Activated CD4-positive, alpha-beta T cell treated with anti-CD3 and anti-CD28 coated beads, Interleukin-2, amount 50 U/mL, for 16 hours (primary cell): ENCODE data around the gene TMEM163.
A peak's percentile ranks its signal among the peaks of the same experiment; 100 is the strongest.
"Not testable (repeated sequence)": the region's sequence is repeated elsewhere in the genome, so short reads cannot be mapped to it uniquely, and the experiment has no call there.

ENCODE experiments used
- DNase-seq: peaks from one replicate; pipeline ENCODE4 v3.0.0-alpha.2; 2020

Gene TMEM163

DNA sequence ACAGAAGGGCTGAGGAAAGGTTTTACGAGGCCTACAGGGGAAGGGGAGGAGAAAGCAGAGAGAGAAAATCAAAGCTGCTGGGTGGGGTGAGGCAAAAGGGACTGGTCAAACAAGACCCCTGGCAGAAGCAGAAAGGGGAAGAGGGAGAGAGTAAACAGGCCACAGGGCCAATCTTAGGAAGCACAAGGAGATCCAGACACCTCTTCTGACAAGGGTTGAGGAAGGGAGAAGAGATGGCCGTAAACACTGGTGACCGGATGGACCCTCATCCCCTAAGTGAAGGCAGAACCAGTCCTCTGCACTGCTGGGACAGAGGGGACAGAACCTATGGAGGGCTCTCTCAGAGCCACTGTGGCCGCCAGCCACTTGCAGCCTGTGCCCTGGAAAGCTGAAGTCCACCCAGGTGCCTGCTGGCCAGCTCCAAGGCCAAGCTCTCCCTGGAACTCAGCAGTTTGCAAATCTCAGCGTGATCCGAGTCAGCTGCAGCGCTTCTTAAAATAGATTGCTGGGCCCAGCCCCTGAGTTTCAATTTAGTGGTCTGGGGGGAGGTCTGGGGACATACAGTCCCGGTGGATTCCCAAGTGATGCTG, 108.8 kb downstream of the TMEM163 start:
- no peak for DNase-seq

DNA sequence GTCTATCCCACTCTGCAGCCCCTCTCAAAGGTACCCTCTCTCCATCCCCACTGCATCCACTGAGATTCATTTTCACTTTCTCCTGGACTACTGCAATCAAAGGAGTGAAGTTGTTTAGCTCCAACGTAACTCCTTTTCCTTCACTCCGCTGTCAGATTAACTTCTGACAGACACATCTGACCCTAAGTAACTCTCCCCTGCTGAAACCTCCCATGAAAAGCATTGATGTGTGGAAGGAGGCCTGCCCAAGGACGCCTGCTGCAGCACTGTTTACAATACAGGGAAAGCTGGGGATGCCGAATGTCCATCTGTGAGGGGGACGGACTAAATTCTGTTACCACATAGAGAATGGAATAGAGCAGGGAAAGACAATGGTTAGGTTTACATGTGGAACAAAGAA, 114.8 kb downstream of the TMEM163 start:
- DNase-seq, result no peak

GRCh38 chr2:134602666-134603065, 116.1 kb downstream of the TMEM163 start:
- no peak for DNase-seq

GRCh38 chr2:134601264-134601663, 117.5 kb downstream of the TMEM163 start:
- no peak for DNase-seq

GRCh38 chr2:134600208-134600607, 118.6 kb downstream of the TMEM163 start:
- no peak for DNase-seq

GRCh38 chr2:134599236-134599635, 119.6 kb downstream of the TMEM163 start:
- no peak for DNase-seq

- DNase-seq, result no peak
These were observed 124.4 kb downstream of the TMEM163 start for GRCh38 chr2:134594399-134594798.

GRCh38 chr2:134593519-134593918, 125.3 kb downstream of the TMEM163 start:
- DNase-seq, result no peak

- no peak for DNase-seq
These were observed 126.4 kb downstream of the TMEM163 start for GRCh38 chr2:134592377-134592776.

DNA sequence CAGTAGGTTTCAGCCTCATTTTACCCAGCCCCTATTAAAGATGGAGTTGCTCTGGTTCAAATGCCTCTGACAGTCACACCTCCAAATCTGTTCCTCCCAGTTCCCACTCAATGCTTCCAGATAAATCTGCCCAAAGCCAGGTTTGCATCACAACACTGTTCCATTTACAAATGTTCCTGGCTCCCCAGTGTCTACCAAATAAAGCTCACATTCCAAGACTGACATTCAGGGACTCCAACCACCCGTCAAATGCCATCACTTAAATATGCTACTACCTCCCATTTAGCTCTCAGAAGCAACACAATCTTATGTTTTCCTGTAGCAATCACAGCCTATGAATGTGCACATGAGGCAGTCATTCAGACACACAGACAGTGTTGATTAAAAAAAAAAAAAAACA, 127.3 kb downstream of the TMEM163 start:
- no peak for DNase-seq

DNA sequence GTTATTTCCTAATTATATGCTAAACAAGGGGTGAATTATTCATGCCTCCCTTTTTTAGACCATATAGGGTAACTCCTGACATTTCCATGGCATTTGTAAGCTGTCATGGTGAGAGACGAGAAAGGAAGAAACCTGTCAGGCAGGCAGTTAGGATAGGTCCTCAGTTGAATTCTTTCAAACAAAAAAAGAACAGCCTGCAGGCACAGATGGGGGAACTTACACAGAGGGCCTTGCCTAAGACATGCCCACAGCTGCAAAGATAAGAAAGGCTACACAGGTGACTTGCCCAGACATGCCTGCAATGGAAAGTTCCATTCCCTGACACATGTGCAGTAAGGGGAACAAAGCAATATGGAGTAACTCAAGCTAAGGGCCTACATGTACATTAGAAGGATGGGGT, 128.1 kb downstream of the TMEM163 start:
- DNase-seq, result no peak

DNA sequence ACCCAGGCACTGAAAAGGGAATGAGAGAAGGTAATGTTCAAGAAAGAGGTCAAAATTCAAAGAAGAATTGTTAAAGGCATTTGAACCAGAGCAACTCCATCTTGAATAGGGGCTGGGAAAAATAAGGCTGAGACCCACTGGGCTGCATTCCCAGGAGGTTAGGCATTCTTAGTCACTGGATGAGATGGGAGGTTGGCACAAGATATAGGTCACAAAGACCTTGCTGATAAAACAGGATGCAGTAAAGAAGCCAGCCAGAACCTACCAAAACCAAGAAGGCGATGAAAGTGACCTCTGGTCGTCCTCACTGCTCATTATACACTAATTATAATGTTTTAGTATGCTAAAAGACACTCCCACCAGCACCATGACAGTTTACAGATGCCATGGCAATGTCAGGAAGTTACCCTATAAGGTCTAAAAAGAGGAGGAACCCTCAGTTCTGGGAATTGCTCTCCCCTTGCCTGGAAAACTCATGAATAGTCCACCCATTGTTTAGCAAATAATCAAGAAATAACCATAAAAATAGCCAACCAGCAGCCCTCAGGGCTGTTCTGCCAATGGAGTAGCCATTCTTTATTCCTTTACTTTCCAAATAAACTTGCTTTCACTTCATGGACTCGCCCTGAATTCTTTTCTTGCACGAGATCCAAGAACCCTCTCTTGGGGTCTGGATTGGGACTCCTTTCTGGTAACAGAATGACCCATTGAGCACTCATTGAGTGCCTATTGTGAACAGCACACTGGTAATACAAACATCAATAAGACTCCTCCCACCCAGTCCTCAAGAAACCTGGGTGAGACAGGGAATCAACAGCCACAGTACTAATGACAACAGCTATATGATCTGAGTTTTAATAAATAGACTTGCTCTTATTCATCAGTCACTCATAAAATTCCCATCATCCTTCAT, 129.4 kb downstream of the TMEM163 start:
- DNase-seq, result not testable (repeated sequence)

GRCh38 chr2:134588556-134588955, 130.2 kb downstream of the TMEM163 start:
- no peak for DNase-seq

DNA sequence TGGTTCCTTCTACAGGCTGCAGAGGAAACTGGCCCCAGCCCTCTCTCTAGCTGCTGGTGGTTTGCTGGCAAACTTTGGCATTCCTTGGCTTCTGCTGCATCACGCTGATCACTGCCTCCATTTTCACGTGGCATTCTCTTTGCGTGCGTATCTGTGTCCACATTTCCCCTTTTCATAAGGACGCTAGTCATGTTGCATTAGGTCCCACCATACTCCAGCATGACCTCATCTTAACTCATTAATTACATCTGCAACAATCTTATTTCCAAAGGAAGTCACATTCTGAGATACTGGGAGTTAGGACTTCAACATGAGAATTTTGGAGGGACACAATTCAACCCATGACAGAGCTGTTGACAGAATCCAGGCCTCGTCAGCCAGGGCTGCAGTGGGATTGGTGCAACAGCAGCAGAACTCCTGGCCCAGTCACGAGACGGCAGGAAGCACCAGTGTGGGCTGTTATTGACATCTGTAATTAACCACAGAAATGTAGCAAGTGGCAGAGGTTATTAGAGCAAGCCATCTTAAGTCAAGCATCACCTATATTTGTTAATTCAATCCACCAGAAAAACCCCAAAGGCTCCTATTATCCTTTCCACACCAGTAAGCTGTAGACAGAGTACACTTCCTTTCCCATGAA, 132.4 kb downstream of the TMEM163 start:
- no peak for DNase-seq

DNA sequence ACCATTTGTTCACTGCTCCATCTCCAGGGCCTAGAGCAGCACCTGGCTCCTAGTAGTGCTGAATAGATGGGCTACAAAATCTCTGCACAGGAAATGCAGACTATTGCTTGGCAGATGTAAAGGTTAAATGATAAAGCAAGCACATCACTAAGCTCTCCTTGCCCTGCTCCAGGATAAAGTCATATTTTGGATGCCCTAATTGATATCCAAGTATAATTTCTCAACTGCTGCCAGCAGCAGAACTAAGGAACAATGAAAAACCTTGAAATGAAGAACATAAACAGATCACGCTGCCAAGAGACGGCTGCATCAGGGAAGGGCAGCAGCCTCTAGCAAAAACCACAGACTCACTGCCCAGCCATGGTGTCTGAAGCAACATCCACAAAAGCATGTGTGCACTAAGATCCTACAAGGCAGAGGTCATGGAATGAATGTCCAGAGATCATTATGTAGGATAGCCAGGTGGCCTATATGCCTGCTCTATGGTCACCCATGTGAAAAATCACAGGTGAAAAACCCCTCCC, 134.7 kb downstream of the TMEM163 start:
- no peak for DNase-seq

DNA sequence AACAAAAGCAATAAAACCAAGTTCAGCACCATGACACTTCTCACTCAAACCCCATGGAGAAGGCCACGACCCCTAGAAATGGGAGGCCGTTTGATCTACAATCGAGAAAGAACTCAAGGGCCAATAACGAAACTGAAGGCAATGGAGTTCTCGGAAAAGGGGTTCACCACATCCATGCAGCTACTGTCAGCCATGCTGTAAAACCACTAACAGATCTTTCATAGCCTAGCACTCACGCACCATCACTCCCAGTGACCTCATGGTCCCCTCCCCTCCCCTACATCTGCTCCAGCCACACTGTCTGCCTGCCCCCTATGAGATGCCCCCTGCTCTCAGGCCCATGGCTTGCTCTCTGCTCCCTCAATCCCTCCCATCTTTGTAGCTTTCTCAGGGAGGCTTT, 135.3 kb downstream of the TMEM163 start:
- DNase-seq, result peak; percentile 26

DNA sequence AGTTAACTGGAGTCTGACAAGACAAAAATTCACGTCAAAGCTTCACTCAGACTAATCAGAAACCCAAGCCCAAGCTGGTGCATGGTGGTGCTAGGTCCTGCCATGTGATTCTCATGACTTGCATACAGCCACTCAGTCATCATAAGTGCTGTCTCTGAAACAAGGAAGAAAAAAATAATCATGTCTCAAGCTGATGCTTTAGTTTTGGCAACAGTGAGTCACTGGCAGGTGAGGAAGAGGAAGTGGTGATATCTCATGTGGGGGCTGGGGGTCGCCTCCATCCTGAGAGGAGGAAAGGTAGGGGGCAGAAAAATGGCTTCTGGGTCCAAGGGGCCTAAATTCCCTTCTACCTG, 136.3 kb downstream of the TMEM163 start:
- no peak for DNase-seq

- DNase-seq, result no peak
These were observed 136.8 kb downstream of the TMEM163 start for GRCh38 chr2:134581877-134582546.

DNA sequence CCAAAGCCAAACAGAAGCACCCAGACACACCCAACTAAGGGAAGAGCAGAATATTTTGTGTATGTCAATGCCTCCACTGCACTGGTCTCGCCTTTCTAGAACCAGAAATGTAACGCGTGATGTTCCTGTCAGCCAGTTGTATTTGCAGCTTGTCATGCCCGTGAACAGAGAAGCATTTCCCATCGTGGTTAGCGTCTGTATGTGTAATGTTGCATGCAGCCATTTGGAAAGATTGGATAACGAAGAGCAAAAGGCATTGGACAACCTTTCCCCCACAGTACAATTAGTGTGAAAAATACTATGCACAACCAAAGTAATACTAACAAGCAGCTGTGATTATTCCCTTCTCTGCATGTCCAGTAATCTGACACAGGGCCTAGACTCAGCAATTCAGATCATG, 140.5 kb downstream of the TMEM163 start:
- DNase-seq, result no peak

DNA sequence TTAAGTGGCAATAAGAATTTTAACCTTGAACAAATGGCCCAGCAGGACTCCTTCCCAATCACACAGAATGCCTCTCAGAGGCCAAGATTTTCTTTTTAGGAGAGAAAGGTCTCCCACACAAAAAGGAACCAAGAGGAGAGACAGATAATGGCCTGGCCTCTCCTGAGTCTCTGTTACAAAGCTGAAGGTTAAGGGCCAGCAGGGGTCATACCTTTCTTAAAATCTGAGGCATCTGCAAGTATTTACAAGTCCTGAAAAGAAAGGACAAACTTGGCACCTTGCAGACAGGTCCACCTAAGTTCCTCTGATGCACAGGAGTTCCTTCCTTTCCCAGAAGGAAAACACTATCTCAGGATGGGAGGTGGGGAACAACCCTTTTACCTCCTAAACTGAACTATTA, 142.3 kb downstream of the TMEM163 start:
- no peak for DNase-seq

GRCh38 chr2:134575888-134576287, 142.9 kb downstream of the TMEM163 start:
- no peak for DNase-seq

GRCh38 chr2:134574611-134575330, 144.0 kb downstream of the TMEM163 start:
- DNase-seq, result no peak

DNA sequence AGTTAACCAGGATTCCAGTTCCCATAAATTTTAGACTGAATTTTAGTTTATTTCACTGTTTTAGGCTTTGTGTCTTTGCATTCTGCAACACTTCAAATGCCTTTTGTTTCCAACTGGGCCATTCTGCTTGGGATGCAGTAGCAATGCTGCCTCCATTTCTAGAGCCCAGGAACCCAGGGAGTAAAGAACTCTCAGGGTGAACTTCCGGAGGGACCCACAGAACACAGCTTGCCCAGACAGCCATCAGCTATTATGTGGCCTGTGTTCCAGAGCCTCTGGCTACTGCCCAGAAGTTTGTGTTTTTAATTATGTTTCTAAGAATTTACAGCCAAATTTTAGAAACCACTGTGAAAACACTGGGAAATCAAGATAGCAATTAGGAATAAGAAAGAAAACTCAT, 145.1 kb downstream of the TMEM163 start:
- DNase-seq, result no peak
